Measurements from ENCODE around the gene UGT1A7.

GRCh38 chr2:233815861-233816260 lies 134.2 kb downstream of the UGT1A7 start:
- TF ChIP-seq YY1 (IDR thresholded peaks at IDR 0.05; ENCODE audit: low read depth) (no peak), CEBPB (IDR thresholded peaks at IDR 0.05) (no peak), TEAD4 (IDR thresholded peaks at IDR 0.05) (no peak), TAF1 (IDR thresholded peaks at IDR 0.05; ENCODE audit: low read depth) (no peak), EP300 (IDR thresholded peaks at IDR 0.05; ENCODE audit: borderline replicate concordance) (no peak), EGR1 (IDR thresholded peaks at IDR 0.05) (no peak), REST (IDR thresholded peaks at IDR 0.05; ENCODE audit: low read depth) (no peak), FOXM1 (IDR thresholded peaks at IDR 0.05; ENCODE audit: borderline replicate concordance, low read depth) (no peak), RAD21 (IDR thresholded peaks at IDR 0.05; ENCODE audit: low read depth) (no peak), TCF12 (IDR thresholded peaks at IDR 0.05; ENCODE audit: low read depth) (no peak), MAX (IDR thresholded peaks at IDR 0.05) (no peak), USF1 (IDR thresholded peaks at IDR 0.05) (no peak), ZBTB7A (IDR thresholded peaks at IDR 0.05; ENCODE audit: low read depth) (no peak), NFIC (IDR thresholded peaks at IDR 0.05) (no peak)
